Aorta (tissue), 5 donors: Measurements from ENCODE around the gene KCTD2. TPM values are rescaled to one million over a fixed set of nuclear protein-coding genes. Genes with fewer than 3 reads are reported as not detected.

ENCODE experiments used
- ATAC-seq: fragments of 200-7000 bp; cut with Tn5 transposase; one replicate; pipeline ENCODE4 v1.9.1; 2022; ENCODE audit warnings: moderate library complexity; ENCODE audit not compliant: low FRiP score
- DNase-seq, 2 donors: peaks; one replicate each; pipeline ENCODE4 v3.0.0-alpha.2; 2020
- H3K27ac ChIP-seq, 2 donors: one replicate each; pipeline ENCODE4 v1.5.1; 2013; ENCODE audit warnings: low read length in 2 of 2, mild to moderate bottlenecking in 2 of 2, moderate library complexity in 2 of 2, control low read depth in 1 of 2, inconsistent platforms in 1 of 2, low read depth in 1 of 2
- H3K27me3 ChIP-seq, 2 donors: one replicate each; pipeline ENCODE4 v1.6.1; 2013; ENCODE audit warnings: control low read depth in 1 of 2, low read length in 1 of 2, mild to moderate bottlenecking in 1 of 2, moderate library complexity in 1 of 2; ENCODE audit not compliant: insufficient read depth in 2 of 2, control insufficient read depth in 1 of 2
- H3K36me3 ChIP-seq, 2 donors: one replicate each; pipeline ENCODE4 v1.6.1; 2013; ENCODE audit warnings: control low read depth in 1 of 2, low read length in 1 of 2, mild to moderate bottlenecking in 1 of 2; ENCODE audit not compliant: insufficient read depth in 2 of 2, control insufficient read depth in 1 of 2
- H3K4me1 ChIP-seq, 2 donors: one replicate each; pipeline ENCODE4 v1.6.1; 2013; ENCODE audit warnings: low read length in 2 of 2, control low read depth in 1 of 2, mild to moderate bottlenecking in 1 of 2, moderate library complexity in 1 of 2; ENCODE audit not compliant: insufficient read depth in 2 of 2, control insufficient read depth in 1 of 2
- H3K4me3 ChIP-seq, 2 donors: one replicate each; pipeline ENCODE4 v1.5.1; 2013; ENCODE audit warnings: low read length in 2 of 2, control low read depth in 1 of 2, mild to moderate bottlenecking in 1 of 2
- H3K9me3 ChIP-seq: one replicate; pipeline ENCODE4 v1.6.1; 2013; ENCODE audit warnings: mild to moderate bottlenecking, low read length; ENCODE audit not compliant: control insufficient read depth
- WGBS, 2 donors: extraction: QIAGEN DNeasy Blood & Tissue Kit; methylation state at CpG; one replicate each; pipeline ENCODE4 v1.1.7; 2013; 5-methylcytosine and 5-hydroxymethylcytosine counted together
- intact Hi-C, 2 donors: fragments of 100-400 bp; cut with DNase I; formaldehyde crosslinking; loops; one replicate each; pipeline versions ENCODE4 v1.14.2 to v1.15.0; 2022
- polyA plus RNA-seq, 2 donors: library from polyadenylated mRNA; stranded (reverse); fragments of 200-250 nt; gene quantifications; one replicate each; pipeline ENCODE4 v1.2.3, GENCODE V29; 2013
- total RNA-seq, 2 donors: library from RNA; stranded (reverse); fragmentation: NEBNext Ultra II Directional; extraction: Animal tissue kit (Norgen Biotek cat#: 25700); gene quantifications; one replicate each; pipeline ENCODE4 v1.2.1, GENCODE V29; 2021
- donor health status: healthy with polysubstance abuse.
- donor health status: Bipolar disorder and iron deficiency.
- donor health status: DM: no; HTN: no; CAD: no.
- donor health status: DM: no; HTN: no; CAD: no.
- donor health status: DM: yes; HTN: yes; CAD: no.

Gene KCTD2
- total and polyA plus RNA-seq, 4 donors = 13.9 to 26.4 (median 18.1) TPM

DNA sequence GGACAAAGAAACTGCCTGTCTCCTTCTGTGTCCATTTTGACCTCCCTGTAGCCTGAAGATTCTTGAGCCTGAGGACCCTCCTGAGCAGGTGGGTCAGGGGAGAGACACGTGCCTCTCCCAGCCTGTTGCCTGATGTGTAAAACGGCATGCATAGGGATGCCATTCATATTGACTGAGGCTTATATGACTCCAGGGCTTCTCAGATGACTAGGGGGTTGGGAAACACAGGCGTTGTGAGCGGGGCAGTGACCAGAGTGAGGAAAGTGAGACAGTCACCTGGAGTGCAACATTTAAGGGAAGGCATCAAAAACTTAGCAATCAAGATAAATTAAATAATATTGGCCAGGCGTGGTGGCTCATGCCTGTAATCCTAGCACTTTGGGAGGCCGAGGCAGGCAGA lies 35.7 kb downstream of the KCTD2 start:
- Histone ChIP-seq H3K27ac (no peak overlapping the region), H3K9me3 (no peaks in the 10 kb centered on the region), H3K4me3 (no peak overlapping the region), H3K36me3 (no peaks in the 10 kb centered on the region), H3K4me1 (no peaks in the 10 kb centered on the region), H3K27me3 (no peaks in the 10 kb centered on the region)
- DNase-seq (no peak), ATAC-seq (no peak)
- 79 to 85% methylated on average over 6 of the region's 6 CpGs for WGBS, 2 donors
- intact Hi-C loops = no loop called here

DNA sequence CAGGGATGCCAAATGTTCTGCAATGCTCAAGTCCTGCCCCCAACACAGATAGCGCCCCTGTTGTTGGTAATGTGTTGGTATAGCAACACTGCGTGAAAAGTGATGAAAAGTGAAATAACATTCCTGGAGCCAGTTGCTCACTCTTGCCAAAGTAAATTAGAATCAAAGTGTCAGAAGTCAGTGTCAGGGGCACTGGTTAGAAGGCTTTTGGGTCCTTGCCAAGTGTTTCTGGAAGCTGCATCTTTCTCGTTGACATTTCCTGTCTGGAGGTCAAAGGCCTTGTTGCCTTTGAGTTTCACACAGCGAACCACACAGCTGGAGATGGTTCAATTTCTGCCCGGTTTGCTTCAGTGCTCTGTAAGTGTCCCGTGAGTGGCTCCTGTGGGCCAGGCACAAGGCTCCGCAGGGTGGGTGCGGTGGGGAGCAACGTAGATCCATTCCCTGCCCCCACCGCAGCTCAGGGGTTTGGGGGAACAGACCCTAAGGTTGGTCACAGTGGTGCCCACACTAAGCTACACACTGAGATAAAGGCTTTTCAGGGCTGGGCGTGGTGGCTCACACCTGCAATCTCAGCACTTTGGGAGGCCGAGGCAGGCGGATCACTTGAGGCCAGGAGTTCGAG lies 37.1 kb downstream of the KCTD2 start:
- H3K9me3 ChIP-seq = no peaks in the 10 kb centered on the region
- ATAC-seq = no peak
- DNase-seq = no peak
- H3K27ac ChIP-seq = no peak overlapping the region
- no peaks in the 10 kb centered on the region for H3K4me1 ChIP-seq
- intact Hi-C loops = no loop called here
- no peaks in the 10 kb centered on the region for H3K36me3 ChIP-seq
- no peaks in the 10 kb centered on the region for H3K27me3 ChIP-seq
- 54 to 59% methylated on average over 14 of the region's 14 CpGs for WGBS, 2 donors
- no peak overlapping the region for H3K4me3 ChIP-seq

DNA sequence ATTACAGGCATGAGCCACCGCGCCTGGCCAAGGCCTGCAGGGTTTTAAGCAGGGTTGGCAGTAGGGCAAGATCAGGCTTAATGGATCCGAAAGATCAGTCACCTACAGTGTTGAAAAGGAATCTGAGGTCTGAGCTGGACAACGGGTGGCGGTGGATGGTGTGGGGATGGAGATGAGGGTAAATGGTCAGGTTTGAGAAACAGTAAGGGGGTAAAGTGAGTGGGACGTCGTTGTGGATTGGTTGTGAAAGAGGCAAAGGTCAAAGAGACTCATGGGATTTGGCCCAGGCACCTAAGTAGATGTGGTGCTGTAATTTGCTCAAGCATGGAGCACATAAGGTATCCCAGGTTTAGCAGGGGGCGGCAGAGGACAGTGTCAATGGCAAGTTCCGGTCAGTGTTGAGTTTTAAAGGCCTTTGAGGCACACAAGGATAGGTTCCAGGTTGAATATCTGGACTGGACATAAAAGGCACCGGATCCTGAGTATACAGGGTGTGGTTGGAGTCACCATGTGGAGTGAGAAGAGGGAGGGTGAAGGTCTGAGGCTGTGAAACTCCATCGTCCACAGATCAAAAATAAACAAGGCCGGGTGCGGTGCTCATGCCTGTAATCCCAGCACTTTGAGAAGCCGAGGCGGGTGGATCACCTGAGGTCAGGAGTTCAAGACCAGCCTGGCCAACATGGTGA lies 39.6 kb downstream of the KCTD2 start:
- H3K36me3 ChIP-seq = no peaks in the 10 kb centered on the region
- intact Hi-C loops = no loop called here
- no peaks in the 10 kb centered on the region for H3K27me3 ChIP-seq
- ATAC-seq (no peak), DNase-seq (no peak)
- WGBS, 2 donors = 81 to 88% methylated on average over 15 of the region's 15 CpGs
- no peak overlapping the region for H3K4me3 ChIP-seq
- no peaks in the 10 kb centered on the region for H3K9me3 ChIP-seq
- H3K27ac ChIP-seq = no peak overlapping the region
- no peaks in the 10 kb centered on the region for H3K4me1 ChIP-seq

DNA sequence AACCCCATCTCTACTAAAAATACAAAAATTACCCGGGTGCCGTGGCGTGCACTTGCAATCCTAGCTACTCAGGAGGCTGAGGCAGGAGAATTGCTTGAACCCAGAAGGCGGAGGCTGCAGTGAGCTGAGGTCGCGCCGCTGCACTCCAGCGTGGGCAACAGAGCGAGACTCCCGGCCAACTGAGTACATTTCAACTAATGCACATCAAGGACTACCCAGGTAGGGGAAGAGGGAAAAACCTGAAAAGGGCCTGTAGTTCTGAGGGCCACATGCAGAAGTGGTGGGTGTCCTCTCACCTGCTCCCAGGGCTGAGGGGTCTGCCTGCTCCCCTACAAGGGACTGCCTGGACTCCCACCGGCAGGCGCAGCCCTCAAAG lies 40.1 kb downstream of the KCTD2 start:
- Histone ChIP-seq H3K4me1 (no peaks in the 10 kb centered on the region), H3K9me3 (no peaks in the 10 kb centered on the region), H3K27me3 (no peaks in the 10 kb centered on the region), H3K4me3 (no peak overlapping the region), H3K36me3 (no peaks in the 10 kb centered on the region), H3K27ac (no peak overlapping the region)
- 81% methylated on average over 12 of the region's 12 CpGs for WGBS, 2 donors
- DNase-seq = no peak
- intact Hi-C loops = no loop called here
- no peak for ATAC-seq

DNA sequence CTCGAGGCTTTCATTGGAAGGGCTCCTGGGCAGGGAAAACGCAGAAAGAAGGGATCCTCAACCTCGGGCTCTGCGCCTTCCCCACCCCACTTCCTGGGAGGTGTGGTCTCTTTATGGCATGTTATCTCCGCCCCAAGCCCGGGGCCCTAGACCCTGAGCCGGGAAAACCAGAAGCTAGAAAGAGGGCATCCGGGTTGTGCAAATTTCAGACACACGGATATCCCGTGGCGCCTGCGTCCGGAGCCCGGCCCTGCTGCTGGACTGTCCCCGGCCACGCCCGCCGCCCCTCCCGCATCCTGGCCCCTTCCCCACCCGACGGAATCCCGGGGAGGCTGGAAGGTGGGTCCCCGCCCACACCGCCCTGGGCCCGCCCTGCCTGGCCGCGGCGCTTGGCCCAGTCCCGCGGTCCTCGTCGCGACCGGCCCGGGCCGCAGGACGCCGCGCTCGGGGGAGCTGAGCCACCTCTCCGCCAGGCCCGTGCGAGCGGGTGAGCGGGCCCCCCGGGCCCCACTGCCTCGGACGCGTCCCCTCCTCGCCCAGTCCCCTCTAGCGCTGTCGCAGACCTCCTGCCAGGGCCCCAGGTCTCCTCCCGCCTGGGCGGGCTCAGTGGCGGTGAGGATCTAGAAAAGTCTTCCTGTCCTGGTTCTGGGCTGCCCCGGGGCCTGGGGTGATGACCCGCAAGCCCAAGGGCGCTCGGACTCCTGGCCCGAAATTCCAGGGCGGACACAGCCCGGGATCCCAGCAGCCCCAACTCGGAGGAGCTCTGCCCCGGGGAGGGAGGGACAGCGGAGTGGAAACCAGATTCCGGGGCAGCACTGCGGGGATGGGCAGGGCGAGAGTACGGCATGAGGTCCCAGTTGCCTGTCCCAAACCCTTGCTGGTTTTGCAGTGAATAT lies 40.8 kb downstream of the KCTD2 start, which contains the start of gene SLC16A5:
TSS of gene SLC16A5 (plus strand) at position 397 of the 896 bp plus-strand sequence. CDS start 5,683 bp downstream, outside the sequence.
- Histone ChIP-seq H3K4me3 (no peak within 1 kb of the TSS), H3K4me1 (no peaks in the 10 kb centered on the region), H3K27me3 (no peaks in the 10 kb centered on the region), H3K27ac (no peak within 1 kb of the TSS), H3K36me3 (no peaks in the 10 kb centered on the region), H3K9me3 (no peaks in the 10 kb centered on the region)
- 11 to 12% methylated on average over 58 to 69 of the region's 69 CpGs for WGBS, 2 donors
- DNase-seq (peak; percentile 91 to 92), ATAC-seq (peak; percentile 88)
- intact Hi-C loops = no loop called here

DNA sequence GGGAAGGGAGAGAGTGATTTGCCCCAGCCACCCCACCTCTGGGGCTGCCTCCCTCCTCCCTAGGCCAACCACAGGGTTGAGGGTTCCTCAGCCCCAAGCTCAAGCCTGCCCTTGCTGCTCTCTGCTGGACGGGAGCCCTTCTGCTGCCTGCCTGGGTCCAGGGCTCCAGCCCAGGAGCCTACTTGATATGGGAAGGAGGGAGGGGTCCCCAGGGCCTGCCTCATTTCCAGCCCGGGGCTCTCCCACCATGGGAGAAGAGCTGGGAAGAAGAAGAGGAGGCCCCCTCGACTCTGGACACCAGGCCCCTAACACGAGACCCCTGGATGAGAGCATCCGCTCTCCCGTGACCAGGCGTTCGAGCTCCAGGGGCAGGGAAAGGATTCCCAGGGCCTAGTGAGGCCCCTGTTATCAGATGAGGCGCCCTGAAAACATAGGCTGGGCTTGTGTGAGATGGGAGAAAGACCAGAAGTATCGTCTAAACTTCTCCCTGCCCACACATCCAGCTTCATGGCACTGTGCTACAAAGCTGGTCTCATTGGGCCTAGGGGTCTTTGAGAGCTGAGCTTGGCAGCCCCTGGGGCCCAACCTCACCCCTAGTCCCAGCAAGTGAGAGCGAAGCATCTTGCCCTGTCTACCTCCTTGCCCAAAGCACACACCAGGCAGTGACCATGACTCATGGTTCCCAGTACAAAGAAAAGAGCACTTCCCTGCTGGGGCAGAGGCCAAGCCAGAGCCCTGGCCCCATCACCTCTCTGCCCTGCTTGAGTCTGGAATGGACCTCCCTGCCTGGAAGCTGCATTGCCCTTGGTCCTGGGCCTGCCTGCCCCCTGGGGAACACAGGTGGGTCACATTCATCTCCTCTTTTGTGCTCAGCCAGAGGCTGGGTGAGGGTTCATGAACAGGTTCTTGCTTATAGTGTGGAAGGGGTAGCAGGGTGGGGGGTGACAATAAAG lies 41.7 kb downstream of the KCTD2 start:
- DNase-seq = no peak
- Histone ChIP-seq H3K4me1 (no peaks in the 10 kb centered on the region), H3K4me3 (no peak overlapping the region), H3K9me3 (no peaks in the 10 kb centered on the region), H3K36me3 (no peaks in the 10 kb centered on the region), H3K27me3 (no peaks in the 10 kb centered on the region), H3K27ac (no peak overlapping the region)
- intact Hi-C loops = no loop called here
- ATAC-seq = no peak
- WGBS, 2 donors = 80 to 87% methylated on average over 11 of the region's 11 CpGs

DNA sequence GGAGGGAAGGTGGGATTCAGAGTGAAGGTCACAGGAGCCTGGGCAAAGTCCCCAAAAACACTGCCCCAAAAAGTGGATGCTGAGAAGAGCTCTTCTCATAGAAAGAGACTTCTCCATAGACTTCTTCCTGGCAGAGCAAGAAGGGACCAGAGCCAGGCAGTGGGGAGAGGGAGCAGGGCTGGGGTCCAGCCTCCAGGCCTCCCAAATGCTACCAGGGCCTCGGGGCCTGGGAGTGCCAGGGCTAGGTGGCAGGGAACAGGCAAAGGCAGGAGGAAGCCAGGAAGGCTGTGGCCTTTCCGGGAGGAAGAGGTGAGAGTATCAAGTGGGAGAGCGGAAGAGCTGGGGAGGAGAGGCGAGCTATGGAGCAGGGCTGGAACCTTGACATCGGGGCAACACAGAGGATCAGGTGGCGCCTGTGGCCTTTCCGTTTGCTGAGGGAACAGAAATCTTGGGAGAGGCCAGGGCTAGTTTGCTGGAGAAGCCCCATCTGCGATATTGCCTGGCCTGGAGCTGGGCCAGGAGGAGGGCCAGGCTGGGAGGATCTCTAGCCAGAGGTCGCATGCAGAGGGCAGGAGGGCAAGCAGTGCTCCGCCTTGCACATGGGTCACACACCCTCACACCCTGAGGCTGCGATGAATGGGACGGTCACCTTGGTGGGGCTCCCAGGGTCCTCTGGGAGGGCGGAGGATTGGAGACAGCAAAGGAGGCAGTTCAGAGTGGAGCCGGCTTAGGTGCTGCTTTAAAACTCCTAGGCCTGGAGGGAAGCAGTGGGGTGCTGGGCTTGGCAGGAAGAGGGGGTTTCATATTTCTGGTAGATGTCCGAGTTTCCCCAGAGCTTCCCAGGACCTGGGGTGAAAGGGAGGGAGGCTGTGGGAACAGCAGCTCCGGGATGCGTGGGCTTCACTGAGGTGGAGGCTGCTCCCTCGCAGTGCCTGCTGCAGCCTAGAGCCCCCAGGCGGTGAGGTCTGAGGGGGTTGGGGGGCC lies 44.1 kb downstream of the KCTD2 start:
- Histone ChIP-seq H3K4me3 (no peak overlapping the region), H3K27ac (no peak overlapping the region), H3K27me3 (no peaks in the 10 kb centered on the region), H3K36me3 (no peaks in the 10 kb centered on the region), H3K4me1 (no peaks in the 10 kb centered on the region), H3K9me3 (no peaks in the 10 kb centered on the region)
- DNase-seq (no peak), ATAC-seq (no peak)
- WGBS, 2 donors = 74 to 79% methylated on average over 19 of the region's 19 CpGs
- intact Hi-C loops = no loop called here
